HG03354 (cell line): ENCODE measurements around the gene CXCL6.

Experiments
- ATAC-seq: cut with Tn5 transposase; IDR thresholded peaks from one replicate; pipeline ENCODE4 v1.9.1; 2021; ENCODE audit warnings: mild to moderate bottlenecking; ENCODE audit not compliant: unreplicated experiment, poor library complexity, severe bottlenecking

CXCL6 gene

GRCh38 chr4:73865431-73866096 is 29.1 kb downstream of the CXCL6 start:
- no peak for ATAC-seq

- no peak for ATAC-seq
These were observed 29.8 kb downstream of the CXCL6 start for GRCh38 chr4:73866246-73866645.

DNA sequence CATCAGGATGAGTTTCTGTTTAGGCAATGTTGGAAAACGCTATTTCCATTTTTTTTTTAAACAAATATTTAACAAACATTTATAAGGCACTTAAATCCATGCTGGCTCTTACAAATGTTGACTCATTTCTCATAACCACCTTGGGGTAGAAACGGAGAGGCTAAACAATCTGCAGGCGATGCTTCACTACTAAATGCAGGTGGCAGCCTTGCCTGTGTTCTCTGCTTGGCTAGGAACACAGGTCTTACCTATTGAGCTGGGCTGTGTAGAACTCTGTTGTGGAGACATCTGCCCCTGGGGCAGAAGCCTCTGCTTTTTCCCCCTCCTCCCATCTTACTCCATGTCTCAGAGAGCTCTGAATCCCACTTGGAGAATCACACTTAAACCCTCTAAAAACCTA is 31.3 kb downstream of the CXCL6 start:
- no peak for ATAC-seq

- no peak for ATAC-seq
These were observed 32.0 kb downstream of the CXCL6 start for GRCh38 chr4:73868206-73869129.

GRCh38 chr4:73869130-73870055 is 32.9 kb downstream of the CXCL6 start, which contains the start of gene CXCL1:
TSS of gene CXCL1 (plus strand) at chr4:73869393. CDS start at chr4:73869471, 78 bp downstream.
- ATAC-seq, result peak; percentile 46

- no peak for ATAC-seq
These were observed 33.8 kb downstream of the CXCL6 start for GRCh38 chr4:73870260-73870659.

- no peak for ATAC-seq
These were observed 34.3 kb downstream of the CXCL6 start for GRCh38 chr4:73870768-73871167.

DNA sequence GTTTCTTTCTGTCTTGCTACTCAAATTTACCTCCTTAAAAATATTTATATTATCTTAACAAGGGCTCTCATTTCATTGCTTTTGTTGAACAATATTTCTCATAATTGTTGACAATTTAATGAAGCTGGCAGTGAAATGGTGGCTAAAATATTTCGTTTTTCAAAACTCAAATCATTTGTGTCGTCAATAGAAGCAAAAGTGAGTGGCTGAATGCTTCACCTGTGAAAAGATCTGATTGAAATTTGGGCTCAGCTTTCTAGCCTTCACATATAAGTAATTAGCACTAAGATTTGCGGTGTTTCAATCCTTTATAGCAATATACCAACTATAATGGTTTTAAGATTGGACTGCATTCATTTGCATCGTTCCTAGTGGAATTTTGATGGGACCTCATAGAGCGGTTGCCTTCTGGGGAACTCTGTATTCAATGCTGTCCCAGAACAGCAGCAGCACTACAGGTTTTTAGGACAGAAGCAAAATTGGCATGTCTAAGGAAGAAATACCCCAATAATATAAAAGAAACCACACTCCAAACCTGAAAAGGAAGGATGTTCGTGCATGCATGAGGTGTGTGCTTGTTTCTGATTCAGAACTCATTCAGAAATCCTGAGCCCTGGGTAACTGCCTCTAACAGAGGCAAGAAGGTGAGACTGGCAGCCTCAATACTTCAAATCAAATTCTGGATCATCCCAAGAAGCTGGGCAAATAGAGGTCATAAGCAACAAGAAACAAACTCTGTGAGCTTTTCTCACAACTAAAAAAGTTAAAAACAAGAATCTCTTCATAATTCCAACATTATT is 35.2 kb downstream of the CXCL6 start:
- no peak for ATAC-seq

DNA sequence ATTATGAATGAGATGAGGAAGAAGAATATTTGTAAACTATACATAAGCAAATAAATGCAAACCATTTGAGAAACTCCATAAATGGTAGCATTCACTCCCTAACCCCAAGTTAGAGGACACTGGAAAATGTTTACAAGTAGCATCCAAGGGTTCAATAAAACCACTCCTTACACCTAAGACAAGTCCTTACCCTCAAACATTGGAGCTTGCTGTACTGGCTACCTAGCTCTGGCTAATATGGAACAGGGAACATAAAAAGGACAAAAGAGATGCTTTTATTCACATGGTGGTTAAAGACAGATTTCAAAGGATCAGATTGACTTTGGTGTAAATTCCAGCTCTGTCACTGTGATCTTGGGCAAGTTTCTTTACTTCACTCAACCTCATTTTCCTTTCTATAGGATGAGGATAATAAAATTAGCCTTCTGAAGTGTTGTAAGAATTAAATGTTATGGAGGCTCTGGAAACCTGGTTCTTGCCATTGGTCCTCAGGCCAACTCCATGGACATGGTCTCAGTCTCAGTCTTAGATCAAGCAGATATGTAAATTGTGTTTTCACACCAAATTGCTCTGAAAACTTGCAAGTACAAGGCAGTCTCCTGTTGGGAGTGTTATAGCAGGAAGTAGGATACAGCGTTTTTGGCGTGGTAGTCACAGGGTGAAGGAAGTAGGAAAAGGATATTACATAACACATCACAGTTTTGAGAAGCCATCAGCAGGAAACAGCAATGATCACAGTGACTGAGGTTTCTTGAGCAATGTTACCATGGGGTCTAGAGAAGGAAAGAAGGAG is 36.0 kb downstream of the CXCL6 start:
- no peak for ATAC-seq

GRCh38 chr4:73874386-73874785 is 37.9 kb downstream of the CXCL6 start:
- ATAC-seq, result no peak

GRCh38 chr4:73875401-73875800 is 38.9 kb downstream of the CXCL6 start:
- ATAC-seq, result no peak

DNA sequence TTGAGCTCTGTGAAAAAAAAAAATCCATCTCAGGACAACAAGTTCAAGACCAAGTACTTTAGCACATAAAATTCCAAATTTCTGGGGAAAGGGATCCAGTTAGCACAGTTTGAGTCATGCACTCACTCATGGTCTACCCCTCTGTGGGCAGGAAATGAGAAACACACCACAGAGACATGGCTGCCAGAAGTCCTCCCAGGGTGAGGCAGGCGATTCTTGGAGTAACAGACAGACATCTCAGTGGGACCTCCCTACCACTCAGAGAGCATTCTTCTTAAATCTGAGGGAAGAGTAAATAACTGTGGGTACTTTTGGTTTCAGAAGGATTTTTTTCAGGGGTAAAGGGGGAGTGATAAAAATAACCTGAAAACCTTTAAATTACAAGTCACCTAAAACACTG is 46.8 kb downstream of the CXCL6 start:
- ATAC-seq, result no peak

- ATAC-seq, result no peak
These were observed 49.2 kb downstream of the CXCL6 start for GRCh38 chr4:73885574-73886267.
